Ovary (tissue), 3 donors: ENCODE data around the gene CEP350.

ENCODE experiments used
- EP300 ChIP-seq: sonication (generic); formaldehyde crosslinking; IDR thresholded peaks from one replicate; pipeline ENCODE4 v1.6.1; 2017; ENCODE audit warnings: antibody characterized with exemption
- POLR2A ChIP-seq: fragments of 450-650 bp; IDR thresholded peaks from one replicate; pipeline ENCODE4 v1.6.1; 2017; ENCODE audit warnings: antibody characterized with exemption, mild to moderate bottlenecking, moderate library complexity
- TF ChIP-seq, protein P1 (sequence below), 3 donors: fragments of 450-650 bp in 2 of 3; fragments of 200-600 bp in 1 of 3; IDR thresholded peaks; one replicate each; pipeline versions ENCODE4 v1.5.1 to v1.8.0; 2016 to 2022; ENCODE audit warnings: antibody characterized with exemption in 3 of 3, mild to moderate bottlenecking in 1 of 3
- donor health status: DM: no; HTN: no; CAD: no.

- no peak for TF ChIP-seq EP300
- TF ChIP-seq POLR2A, result no peak
- TF ChIP-seq, protein P1, sequence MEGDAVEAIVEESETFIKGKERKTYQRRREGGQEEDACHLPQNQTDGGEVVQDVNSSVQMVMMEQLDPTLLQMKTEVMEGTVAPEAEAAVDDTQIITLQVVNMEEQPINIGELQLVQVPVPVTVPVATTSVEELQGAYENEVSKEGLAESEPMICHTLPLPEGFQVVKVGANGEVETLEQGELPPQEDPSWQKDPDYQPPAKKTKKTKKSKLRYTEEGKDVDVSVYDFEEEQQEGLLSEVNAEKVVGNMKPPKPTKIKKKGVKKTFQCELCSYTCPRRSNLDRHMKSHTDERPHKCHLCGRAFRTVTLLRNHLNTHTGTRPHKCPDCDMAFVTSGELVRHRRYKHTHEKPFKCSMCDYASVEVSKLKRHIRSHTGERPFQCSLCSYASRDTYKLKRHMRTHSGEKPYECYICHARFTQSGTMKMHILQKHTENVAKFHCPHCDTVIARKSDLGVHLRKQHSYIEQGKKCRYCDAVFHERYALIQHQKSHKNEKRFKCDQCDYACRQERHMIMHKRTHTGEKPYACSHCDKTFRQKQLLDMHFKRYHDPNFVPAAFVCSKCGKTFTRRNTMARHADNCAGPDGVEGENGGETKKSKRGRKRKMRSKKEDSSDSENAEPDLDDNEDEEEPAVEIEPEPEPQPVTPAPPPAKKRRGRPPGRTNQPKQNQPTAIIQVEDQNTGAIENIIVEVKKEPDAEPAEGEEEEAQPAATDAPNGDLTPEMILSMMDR (IDR thresholded peaks at IDR 0.05), result no peak
These were observed 158.5 kb downstream of the CEP350 start for GRCh38 chr1:180112984-180113647.
